ENCODE results near the gene TIAM1.
A peak's percentile ranks its signal among the peaks of the same experiment; 100 is the strongest.

The TIAM1 gene

DNA sequence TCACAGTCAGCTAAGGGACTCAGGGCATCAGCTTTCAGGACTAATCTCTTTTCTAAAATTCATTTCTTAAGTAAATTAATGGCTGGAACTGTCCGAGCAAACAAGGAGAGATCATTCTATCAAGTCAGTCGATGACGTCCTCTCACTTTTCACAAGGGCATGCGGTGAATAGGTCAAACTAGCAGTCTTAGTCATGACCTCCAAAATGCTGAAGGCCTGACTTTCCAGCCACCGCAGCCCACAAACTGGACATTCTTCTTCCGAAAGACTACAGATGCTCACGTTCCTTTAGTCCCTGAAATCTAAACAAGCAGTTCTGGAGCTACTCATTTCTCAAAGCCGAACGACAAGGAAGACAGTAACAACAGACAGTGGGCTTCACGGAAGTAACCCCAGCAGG lies 127.9 kb downstream of the TIAM1 start:
- DNase-seq (ENCODE audit: extremely low spot score), result no peak
- POLR2A ChIA-PET, result no interaction called here
- CTCF ChIA-PET, result interaction anchor here (1.6 kb wide), 2 partner anchors 35 to 364 kb away, joined by 4 to 7 read pairs; no protein-coding TSS in a partner anchor
- TF ChIP-seq, protein P1, sequence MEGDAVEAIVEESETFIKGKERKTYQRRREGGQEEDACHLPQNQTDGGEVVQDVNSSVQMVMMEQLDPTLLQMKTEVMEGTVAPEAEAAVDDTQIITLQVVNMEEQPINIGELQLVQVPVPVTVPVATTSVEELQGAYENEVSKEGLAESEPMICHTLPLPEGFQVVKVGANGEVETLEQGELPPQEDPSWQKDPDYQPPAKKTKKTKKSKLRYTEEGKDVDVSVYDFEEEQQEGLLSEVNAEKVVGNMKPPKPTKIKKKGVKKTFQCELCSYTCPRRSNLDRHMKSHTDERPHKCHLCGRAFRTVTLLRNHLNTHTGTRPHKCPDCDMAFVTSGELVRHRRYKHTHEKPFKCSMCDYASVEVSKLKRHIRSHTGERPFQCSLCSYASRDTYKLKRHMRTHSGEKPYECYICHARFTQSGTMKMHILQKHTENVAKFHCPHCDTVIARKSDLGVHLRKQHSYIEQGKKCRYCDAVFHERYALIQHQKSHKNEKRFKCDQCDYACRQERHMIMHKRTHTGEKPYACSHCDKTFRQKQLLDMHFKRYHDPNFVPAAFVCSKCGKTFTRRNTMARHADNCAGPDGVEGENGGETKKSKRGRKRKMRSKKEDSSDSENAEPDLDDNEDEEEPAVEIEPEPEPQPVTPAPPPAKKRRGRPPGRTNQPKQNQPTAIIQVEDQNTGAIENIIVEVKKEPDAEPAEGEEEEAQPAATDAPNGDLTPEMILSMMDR (IDR thresholded peaks at IDR 0.05; ENCODE audit: control extremely low read depth, extremely low read depth, low read depth, missing control alignments), result no peak

DNA sequence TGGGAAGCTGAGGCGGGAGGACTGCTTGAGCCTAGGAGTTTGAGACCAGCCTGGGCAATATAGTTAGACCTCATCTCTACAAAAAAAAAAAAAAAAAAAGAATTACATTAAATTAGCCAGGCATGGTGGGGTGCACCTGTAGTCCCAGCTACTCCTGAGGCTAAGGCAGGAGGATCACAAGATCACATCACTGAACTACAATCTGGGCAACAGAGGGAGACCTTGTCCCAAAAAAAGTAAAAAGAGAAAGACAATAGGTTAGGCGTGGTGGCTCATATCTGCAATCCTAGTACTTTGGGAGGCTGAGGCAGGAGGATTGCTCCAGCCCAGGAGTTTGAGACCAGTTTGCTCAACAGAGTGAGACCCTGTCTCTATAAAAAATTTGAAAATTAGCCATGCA lies 130.3 kb downstream of the TIAM1 start:
- CTCF ChIA-PET, result interaction anchor here (1.1 to 1.7 kb wide), 5 partner anchors 11 to 367 kb away, joined by 3 to 9 read pairs (median 4); no protein-coding TSS in a partner anchor
- TF ChIP-seq, protein P1 (IDR thresholded peaks at IDR 0.05; ENCODE audit: control extremely low read depth, extremely low read depth, low read depth, missing control alignments), result peak; percentile 15
- DNase-seq (ENCODE audit: extremely low spot score), result no peak
- POLR2A ChIA-PET, result no interaction called here

DNA sequence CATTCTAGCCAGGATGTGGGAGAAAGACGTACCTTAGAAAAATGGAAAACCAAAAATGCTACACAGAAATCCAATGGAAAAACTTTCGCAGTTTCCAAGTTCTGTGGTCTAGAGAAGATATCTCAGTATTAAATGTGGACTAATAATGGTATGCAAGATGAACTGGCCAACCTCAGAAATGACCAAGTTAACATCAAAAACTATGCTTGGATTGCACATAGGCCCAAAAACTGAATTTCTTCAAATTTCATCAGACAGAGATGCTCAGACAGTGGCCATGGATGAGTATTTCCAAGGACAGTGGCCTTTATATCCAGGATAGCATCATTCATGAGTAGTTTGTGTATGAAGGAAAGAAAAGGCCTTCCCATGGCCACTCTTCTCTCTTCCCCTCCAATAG lies 132.2 kb downstream of the TIAM1 start:
- TF ChIP-seq, protein P1 (IDR thresholded peaks at IDR 0.05; ENCODE audit: control extremely low read depth, extremely low read depth, low read depth, missing control alignments), result no peak
- ChIA-PET POLR2A (no interaction called here), CTCF (interaction anchor here (1.7 kb wide), 1 partner anchor 10 kb away, joined by 4 read pairs; no protein-coding TSS in a partner anchor)
- DNase-seq (ENCODE audit: extremely low spot score), result no peak

DNA sequence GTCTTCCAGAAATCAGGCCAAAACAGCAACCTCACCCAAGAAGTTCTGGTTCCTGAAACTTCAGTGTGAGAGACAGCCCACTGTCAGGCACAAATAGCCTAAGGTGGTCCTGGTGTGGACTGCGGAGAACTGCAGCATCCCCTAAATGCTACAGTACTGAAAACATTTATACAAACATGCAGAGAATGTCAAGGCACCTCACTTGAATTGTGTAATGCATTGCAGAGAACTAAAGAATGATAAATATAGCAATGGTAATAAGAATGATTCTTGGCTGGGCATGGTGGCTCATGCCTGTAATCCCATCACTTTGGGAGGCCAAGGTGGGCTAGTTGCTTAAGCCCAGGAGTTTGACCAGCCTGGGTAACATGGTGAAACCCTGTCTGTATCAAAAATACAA lies 138.6 kb downstream of the TIAM1 start:
- ChIA-PET CTCF (no interaction called here), POLR2A (no interaction called here)
- no peak for DNase-seq (ENCODE audit: extremely low spot score)
- TF ChIP-seq, protein P1 (IDR thresholded peaks at IDR 0.05; ENCODE audit: control extremely low read depth, extremely low read depth, low read depth, missing control alignments), result no peak

DNA sequence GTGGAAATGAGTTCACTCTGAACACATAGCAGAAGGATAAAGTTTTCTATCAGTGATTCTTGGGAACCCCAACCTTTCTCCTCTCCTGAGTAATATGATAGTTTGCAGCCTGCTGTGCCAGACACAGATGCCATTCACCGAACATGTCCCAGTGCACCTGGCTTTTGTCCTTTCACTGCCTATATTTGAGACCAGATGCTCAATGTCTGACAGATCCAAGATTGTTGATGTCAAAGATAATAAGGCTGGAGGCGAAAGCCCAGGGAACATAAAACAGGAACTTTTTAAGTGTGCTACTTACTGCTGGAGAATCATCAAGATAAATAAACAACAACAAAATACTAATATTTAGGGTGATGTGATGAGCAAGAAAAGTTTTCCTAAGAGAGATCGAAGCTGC lies 139.3 kb downstream of the TIAM1 start:
- CTCF ChIA-PET, result interaction anchor here (1.0 kb wide), 1 partner anchor 376 kb away, joined by 3 read pairs; no protein-coding TSS in a partner anchor

DNA sequence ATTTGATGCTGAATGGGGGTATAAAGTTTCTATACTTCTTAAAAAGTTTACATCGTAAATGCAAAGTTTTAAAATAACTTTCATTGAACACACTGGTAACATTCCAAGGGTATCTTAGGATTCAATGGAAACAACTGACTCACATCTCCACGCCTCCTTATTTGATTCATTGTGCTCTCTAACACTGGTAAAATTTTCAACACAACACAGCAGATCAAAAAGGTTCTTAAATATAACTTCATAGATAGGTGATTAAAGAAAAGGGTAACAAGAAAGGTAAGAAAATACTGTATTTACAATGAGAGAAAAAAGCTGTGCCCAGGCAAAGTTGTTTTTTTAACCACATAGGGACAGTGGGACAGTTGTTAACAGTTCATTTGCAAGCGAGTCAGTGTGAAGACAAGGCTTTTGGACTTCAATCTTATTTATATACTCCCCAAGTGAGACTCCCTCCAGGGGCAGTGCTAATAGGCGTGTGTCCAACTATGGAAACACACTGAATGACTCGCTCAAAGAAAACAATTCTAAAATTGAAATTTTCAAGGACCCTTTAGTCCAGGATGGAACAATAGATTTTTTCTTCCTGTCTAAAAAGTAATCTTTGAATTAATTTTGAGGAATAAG lies 140.5 kb downstream of the TIAM1 start:
- no peak for DNase-seq (ENCODE audit: extremely low spot score)
- TF ChIP-seq, protein P1 (IDR thresholded peaks at IDR 0.05; ENCODE audit: control extremely low read depth, extremely low read depth, low read depth, missing control alignments), result no peak
- ChIA-PET POLR2A (no interaction called here), CTCF (interaction anchor here (1.0 to 1.9 kb wide), 3 partner anchors 10 to 377 kb away, joined by 3 to 12 read pairs (median 6); no protein-coding TSS in a partner anchor)

More for the DNA sequence above, 139.3 kb downstream of the TIAM1 start:
- POLR2A ChIA-PET, result no interaction called here
- TF ChIP-seq, protein P1 (IDR thresholded peaks at IDR 0.05; ENCODE audit: control extremely low read depth, extremely low read depth, low read depth, missing control alignments), result no peak
- no peak for DNase-seq (ENCODE audit: extremely low spot score)
